GM21367 (cell line): ENCODE results near the gene KRT82.
"Not testable (repeated sequence)": the region's sequence is repeated elsewhere in the genome, so short reads cannot be mapped to it uniquely, and the experiment has no call there.

ENCODE experiments used
- ATAC-seq: cut with Tn5 transposase; IDR thresholded peaks from one replicate; pipeline ENCODE4 v1.9.1; 2021; ENCODE audit not compliant: unreplicated experiment

KRT82 gene

GRCh38 chr12:52413782-52414345 lies 7.7 kb upstream of the KRT82 start:
- no peak for ATAC-seq

GRCh38 chr12:52413202-52413601 lies 7.1 kb upstream of the KRT82 start:
- ATAC-seq = no peak

- no peak for ATAC-seq
Measured at GRCh38 chr12:52411815-52412214, 5.7 kb upstream of the KRT82 start.

GRCh38 chr12:52410589-52411248 lies 4.6 kb upstream of the KRT82 start:
- not testable (repeated sequence) for ATAC-seq

GRCh38 chr12:52407918-52408317 lies 1.8 kb upstream of the KRT82 start:
- no peak for ATAC-seq

GRCh38 chr12:52404951-52405350 lies 1.2 kb downstream of the KRT82 start:
- no peak for ATAC-seq

GRCh38 chr12:52403561-52403960 lies 2.6 kb downstream of the KRT82 start:
- no peak for ATAC-seq

- no peak for ATAC-seq
Measured at GRCh38 chr12:52402873-52403540, 3.1 kb downstream of the KRT82 start.

- no peak for ATAC-seq
Measured at GRCh38 chr12:52402377-52402776, 3.8 kb downstream of the KRT82 start.

- no peak for ATAC-seq
Measured at GRCh38 chr12:52401926-52402325, 4.2 kb downstream of the KRT82 start.

- ATAC-seq = no peak
Measured at GRCh38 chr12:52401526-52401925, 4.6 kb downstream of the KRT82 start.

- no peak for ATAC-seq
Measured at GRCh38 chr12:52400906-52401305, 5.2 kb downstream of the KRT82 start.

GRCh38 chr12:52399756-52400155 lies 6.4 kb downstream of the KRT82 start:
- no peak for ATAC-seq

- no peak for ATAC-seq
Measured at GRCh38 chr12:52398176-52398575, 8.0 kb downstream of the KRT82 start.

- no peak for ATAC-seq
Measured at GRCh38 chr12:52396656-52397055, 9.5 kb downstream of the KRT82 start.

GRCh38 chr12:52395761-52396434 lies 10.2 kb downstream of the KRT82 start:
- ATAC-seq = no peak

- ATAC-seq = no peak
Measured at GRCh38 chr12:52394836-52395405, 11.2 kb downstream of the KRT82 start.

GRCh38 chr12:52392465-52393007 lies 13.6 kb downstream of the KRT82 start:
- no peak for ATAC-seq

- no peak for ATAC-seq
Measured at GRCh38 chr12:52391618-52392002, 14.5 kb downstream of the KRT82 start.

GRCh38 chr12:52390739-52391617 lies 15.2 kb downstream of the KRT82 start:
- no peak for ATAC-seq
